Measurements from ENCODE around the gene ALS2CL.
A peak's percentile ranks its signal among the peaks of the same experiment; 100 is the strongest.

ALS2CL gene

GRCh38 chr3:46664971-46665762 lies 28.3 kb downstream of the ALS2CL start:
- no peak for DNase-seq

- no peak for DNase-seq
Observed at GRCh38 chr3:46664188-46664970, 29.1 kb downstream of the ALS2CL start.

GRCh38 chr3:46663591-46664135 lies 29.8 kb downstream of the ALS2CL start:
- DNase-seq, result no peak

DNA sequence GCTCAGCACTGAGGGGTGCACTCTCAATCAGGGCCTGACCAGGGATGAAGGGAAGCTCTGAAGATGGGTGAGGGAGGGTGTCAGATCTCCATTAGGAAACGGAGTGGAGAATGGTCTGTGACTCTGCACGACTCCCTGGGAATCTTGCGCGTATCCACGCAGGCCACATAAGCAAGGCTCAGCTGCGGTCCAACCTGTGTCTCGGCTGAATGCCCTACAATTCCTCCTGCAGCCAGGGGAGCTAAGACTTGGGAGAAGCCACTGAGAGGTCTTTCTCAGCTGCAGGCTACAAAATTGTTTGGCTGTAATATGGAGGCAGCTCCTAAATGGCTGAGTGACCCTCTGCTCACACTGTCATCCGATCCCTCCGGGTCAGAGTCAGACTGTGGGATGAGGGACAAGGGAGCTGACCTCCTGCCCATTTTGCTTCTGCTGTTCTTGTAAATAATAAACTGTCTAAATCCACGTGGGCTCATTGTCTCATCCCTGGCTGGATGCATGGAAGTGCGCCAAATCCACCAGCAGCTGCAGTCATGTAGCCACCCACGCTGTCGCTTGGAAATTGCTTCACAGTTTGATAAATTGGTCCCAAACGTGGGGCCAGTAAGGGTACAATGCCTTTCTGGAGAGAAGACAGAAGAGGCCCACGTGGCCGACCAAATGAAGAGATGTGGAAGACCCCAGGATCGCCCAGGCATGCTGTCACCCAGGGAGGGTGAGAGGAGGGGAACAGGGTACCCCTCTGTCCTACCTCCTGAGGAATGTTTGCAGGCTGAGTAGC lies 30.5 kb downstream of the ALS2CL start:
- DNase-seq, result peak in 15 of 56 donors; percentile 11 to 55 (median 33)

- no peak for DNase-seq
Observed at GRCh38 chr3:46661776-46662766, 31.4 kb downstream of the ALS2CL start.

DNA sequence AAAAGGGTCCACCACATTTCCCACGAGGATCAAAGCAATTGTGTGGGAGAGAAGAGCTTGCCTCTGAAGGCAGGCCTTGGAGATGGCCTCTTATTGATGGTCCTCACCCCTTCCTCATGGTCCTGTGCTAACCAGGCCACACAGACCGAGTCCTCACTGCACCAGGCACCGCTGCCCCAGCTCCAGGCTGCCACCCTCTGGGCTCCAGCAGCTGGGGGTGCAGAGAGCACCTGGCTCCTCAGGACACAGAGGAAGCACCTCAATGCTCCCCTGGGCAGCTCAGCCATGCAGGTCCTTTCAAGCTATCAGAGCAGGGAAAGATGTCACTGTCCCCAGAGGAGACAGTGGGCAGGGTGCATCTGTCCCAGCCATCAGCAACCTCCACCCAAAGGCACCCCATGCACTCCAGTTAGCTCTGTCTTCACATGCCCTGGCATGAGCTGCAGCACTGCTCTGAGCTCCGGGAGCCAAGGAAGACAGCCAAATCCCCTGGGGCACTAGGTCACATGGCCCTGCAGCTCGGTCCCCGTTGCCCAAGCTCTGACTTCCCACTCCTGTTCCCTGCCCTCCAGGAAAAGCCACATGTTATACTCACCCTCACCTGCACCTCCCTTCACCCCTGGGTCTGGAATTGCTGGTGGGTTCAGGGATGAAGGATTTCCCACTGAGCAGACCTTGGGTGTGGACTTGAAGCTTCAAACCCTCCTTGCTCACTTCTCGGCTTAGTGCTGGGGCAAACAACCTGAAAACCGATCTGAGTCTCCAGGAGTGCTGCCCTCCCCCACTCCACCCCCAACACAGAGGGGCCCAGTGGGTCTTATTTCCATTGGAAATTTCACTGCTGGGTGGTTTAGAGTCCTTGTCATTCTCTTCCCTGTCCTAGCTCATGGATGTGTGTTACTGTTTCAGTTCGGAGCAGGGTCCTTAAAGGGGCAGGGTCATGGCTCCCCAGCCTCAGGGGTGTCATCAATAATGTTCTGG lies 32.6 kb downstream of the ALS2CL start:
- peak in 1 of 56 donors; percentile 15 for DNase-seq

GRCh38 chr3:46660003-46660402 lies 33.5 kb downstream of the ALS2CL start:
- DNase-seq, result no peak

- DNase-seq, result no peak
Observed at GRCh38 chr3:46659285-46659684, 34.2 kb downstream of the ALS2CL start.

DNA sequence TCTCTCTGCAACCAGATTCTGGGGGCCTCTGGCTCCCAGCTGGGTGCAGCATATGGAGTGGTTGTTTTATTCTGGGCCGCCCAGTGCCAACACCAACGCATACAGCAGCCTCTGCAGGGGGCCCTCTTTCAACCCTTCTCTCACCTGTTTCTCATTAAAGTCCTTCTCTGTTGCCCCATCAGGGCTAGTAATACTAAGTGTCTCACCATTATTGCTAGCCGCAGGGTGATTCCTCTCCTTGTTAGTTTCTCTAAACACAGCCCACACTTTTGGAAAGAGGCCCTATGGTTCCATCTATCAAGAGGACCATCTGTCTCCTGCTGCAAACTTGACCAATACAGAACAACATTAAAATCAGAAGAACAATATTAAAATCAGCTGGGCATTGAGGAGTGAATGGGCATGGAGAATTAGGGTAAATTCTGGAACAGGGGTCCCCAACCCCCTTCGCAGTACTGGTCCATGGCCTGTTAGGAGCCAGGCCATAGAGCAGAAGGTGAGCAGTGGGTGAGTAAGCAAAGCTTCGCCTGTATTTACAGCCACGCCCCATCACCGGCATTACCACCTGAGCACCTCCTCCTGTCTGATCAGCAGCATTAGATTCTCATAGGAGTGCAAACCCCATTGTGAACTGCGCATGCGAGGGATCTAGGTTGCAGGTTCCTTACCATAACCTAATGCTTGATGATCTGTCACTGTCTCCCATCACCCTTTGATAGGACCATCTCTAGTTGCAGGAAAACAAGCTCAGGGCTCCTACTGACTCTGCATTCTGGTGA lies 36.5 kb downstream of the ALS2CL start:
- DNase-seq, result no peak

DNA sequence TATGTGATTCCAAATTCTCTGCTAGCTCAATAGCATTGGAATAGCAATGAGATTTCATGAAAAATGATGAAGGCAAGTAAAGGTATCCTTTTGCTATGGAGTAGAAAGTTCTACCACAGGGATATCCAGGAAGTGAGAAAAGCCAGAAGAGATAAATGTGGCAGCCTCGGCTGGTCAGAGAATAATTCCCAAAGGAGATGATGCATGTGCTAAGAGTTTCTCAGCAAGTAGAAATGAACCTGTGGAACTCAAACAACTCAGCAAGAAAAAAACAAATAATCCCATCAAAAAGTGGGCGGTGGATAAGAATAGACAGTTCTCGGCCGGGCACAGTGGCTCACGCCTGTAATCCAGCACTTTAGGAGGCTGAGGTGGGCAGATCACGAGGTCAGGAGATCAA lies 38.2 kb downstream of the ALS2CL start:
- DNase-seq, result no peak

GRCh38 chr3:46651084-46651483 lies 42.4 kb downstream of the ALS2CL start:
- DNase-seq, result no peak

- DNase-seq, result no peak
Observed at GRCh38 chr3:46649436-46649835, 44.0 kb downstream of the ALS2CL start.

GRCh38 chr3:46648096-46648495 lies 45.4 kb downstream of the ALS2CL start:
- DNase-seq, result no peak

DNA sequence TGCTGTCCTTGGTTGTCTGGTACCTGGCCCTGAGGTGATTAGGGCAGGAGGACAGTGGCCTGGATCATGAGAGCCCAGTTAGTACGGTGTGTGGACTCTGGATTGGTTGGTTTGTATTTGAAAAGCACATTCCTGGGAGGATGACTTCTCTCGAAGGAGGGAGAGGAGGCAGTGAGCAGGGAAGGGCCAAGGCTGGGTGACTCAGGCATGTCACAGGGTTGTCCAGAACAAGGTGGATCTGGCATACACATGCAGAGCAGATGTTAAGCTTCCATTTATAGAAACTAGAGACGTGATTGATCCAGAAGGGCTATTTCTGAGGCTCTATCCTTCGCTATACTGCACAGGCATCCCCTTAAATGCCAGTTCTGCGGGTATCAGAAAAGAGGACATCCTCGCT lies 46.8 kb downstream of the ALS2CL start:
- DNase-seq, result no peak

GRCh38 chr3:46643701-46644100 lies 49.8 kb downstream of the ALS2CL start:
- DNase-seq, result no peak

- no peak for DNase-seq
Observed at GRCh38 chr3:46642971-46643370, 50.5 kb downstream of the ALS2CL start.

DNA sequence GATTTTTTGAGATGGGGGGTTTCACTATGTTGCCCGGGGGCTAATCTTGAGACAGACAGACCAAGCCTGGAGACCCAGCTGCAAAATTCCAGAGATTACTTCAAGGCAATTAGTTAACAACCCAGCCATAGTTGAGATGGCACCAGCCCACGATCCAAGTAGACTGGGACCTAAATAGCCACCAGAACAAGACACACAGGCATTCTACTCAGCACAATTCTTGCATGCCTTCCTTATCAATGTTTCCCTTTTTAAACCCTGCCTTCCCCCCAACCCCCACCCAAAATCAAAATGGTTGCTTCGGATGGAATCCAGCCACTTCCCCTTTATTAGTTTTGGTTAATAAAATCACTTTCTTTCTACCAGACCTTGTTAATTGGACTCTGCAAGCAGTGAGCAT lies 52.6 kb downstream of the ALS2CL start:
- DNase-seq, result no peak

- DNase-seq, result no peak
Observed at GRCh38 chr3:46639221-46639620, 54.3 kb downstream of the ALS2CL start.
